Measurements from ENCODE around the gene MGAT4A. TPM values are rescaled to one million over a fixed set of nuclear protein-coding genes. Genes with fewer than 3 reads are reported as not detected.

MGAT4A gene
- total and polyA plus RNA-seq, 10 of the 15 experiments (the other 5 are each of a cell fraction or from before 2014, with no cell fraction given), result 4.3 to 23.4 (median 13.6) TPM

DNA sequence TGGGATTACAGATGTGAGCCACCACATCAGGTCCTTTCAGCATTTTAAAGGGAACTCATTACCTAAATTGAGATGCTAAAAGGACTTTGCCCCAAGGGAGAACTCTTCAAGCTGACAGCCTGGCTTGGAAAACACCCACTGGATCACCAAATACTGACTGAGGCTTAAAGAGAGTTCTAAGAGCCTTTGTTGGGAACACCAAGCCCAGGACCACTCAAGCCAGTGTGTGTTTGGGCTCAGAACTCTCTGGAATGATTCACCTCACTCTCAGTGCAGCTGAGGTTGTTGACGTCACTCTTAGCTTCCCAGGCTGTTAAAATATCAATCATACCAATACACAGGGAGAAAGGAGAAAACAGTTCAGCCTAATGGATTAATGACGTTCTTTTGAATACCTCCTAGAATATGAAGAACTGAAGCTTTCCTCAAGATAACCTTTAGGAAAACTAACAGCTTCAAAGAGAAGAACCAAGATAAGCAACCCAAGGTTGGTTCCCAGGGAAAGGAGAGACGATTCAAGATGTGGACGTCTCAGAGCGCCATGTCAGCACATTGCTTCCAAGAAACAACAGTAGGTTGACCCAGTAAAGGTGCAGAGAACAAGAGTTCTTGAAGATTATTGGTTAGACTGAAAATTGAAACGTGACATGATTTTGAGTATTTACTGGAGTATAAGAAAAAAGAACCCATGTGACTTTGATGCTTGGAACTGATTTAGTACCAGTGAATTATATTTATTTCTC, 48.0 kb upstream of the MGAT4A start (continued):
- TF ChIP-seq, protein P1, sequence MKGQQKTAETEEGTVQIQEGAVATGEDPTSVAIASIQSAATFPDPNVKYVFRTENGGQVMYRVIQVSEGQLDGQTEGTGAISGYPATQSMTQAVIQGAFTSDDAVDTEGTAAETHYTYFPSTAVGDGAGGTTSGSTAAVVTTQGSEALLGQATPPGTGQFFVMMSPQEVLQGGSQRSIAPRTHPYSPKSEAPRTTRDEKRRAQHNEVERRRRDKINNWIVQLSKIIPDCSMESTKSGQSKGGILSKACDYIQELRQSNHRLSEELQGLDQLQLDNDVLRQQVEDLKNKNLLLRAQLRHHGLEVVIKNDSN (IDR thresholded peaks at IDR 0.05; ENCODE audit: borderline replicate concordance, extremely low read length, insufficient read depth, low read depth, low read length), result no peak
- no peak for TF ChIP-seq ZNF217 (IDR thresholded peaks at IDR 0.05)
- TF ChIP-seq, protein P2, sequence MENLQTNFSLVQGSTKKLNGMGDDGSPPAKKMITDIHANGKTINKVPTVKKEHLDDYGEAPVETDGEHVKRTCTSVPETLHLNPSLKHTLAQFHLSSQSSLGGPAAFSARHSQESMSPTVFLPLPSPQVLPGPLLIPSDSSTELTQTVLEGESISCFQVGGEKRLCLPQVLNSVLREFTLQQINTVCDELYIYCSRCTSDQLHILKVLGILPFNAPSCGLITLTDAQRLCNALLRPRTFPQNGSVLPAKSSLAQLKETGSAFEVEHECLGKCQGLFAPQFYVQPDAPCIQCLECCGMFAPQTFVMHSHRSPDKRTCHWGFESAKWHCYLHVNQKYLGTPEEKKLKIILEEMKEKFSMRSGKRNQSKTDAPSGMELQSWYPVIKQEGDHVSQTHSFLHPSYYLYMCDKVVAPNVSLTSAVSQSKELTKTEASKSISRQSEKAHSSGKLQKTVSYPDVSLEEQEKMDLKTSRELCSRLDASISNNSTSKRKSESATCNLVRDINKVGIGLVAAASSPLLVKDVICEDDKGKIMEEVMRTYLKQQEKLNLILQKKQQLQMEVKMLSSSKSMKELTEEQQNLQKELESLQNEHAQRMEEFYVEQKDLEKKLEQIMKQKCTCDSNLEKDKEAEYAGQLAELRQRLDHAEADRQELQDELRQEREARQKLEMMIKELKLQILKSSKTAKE (IDR thresholded peaks at IDR 0.05; ENCODE audit: low read depth, poor library complexity, severe bottlenecking), result no peak
- no peak for TF ChIP-seq JUND (IDR thresholded peaks at IDR 0.05; ENCODE audit: low read depth, low read length)

DNA sequence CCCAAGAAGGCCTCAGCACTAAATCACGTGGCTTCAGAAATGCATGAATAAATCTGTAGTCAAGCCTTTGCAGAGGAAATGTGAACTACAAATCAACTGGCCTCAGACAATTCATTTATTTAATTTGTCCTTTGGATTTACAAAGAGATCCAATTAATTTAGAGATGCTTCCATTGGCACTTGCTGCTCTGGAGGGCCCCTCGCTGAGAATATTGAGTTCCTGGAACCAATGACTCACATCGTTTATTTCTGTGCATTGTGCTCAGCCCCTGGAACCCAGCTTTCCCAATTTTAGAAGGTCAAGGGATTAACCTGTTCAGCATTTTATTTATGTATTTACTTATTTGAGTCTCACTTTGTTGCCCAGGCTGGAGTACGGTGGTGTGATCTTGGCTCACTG, 47.2 kb upstream of the MGAT4A start:
- no peaks in the 10 kb centered on the region for H4K20me1 ChIP-seq (ENCODE audit: control insufficient read depth, insufficient read depth)
- H2AFZ ChIP-seq (ENCODE audit: control insufficient read depth, low read depth, low read length), result no peak overlapping the region
- H3K4me3 ChIP-seq, result no peak overlapping the region
- CTCF ChIA-PET, result no interaction called here
- SMC1A ChIA-PET (ENCODE audit: uncharacterized antibody, unreplicated experiment), result interaction anchor here (1.1 to 1.2 kb wide), 2 partner anchors 11 to 20 kb away, joined by 3 to 4 read pairs; no protein-coding TSS in a partner anchor
- H3K27ac ChIP-seq (ENCODE audit: control insufficient read depth, insufficient read depth), result no peak overlapping the region
- POLR2A ChIA-PET, result no interaction called here
- no peaks in the 10 kb centered on the region for H3K36me3 ChIP-seq (ENCODE audit: control insufficient read depth in 2 of 2, insufficient read depth in 2 of 2, low read length in 1 of 2)
- intact Hi-C loops (cut with micrococcal nuclease; ENCODE audit: unreplicated experiment) (no loop called here), in situ Hi-C loops (cut with MboI) (no loop called here)
- peaks cover 3% of the 10 kb centered on the region; the same call in 1 of the 3 replicates for H3K9me3 ChIP-seq (replicated peaks; ENCODE audit: control insufficient read depth, insufficient read depth, low read length)
- BruUV-seq (replicated peaks), result no TSS peak
- FAIRE-seq (no peak), ATAC-seq (no peak), DNase-seq (ENCODE audit: low read depth, low spot score) (no peak)
- H3K27me3 ChIP-seq (replicated peaks in 1 of 2; ENCODE audit: control insufficient read depth in 2 of 2, insufficient read depth in 2 of 2, low read length in 1 of 2), result no peaks in the 10 kb centered on the region
- RAD21 ChIA-PET (ENCODE audit: unreplicated experiment), result interaction anchor here (0.8 kb wide), 1 partner anchor 129 kb away, joined by 4 read pairs; no protein-coding TSS in a partner anchor
- H3K9ac ChIP-seq (ENCODE audit: control insufficient read depth, insufficient read depth, low read length), result no peak overlapping the region
- 51% methylated on average over 4 of the region's 4 CpGs for WGBS (ENCODE audit: insufficient coverage, insufficient replicate concordance, low lambda C conversion rate, missing lambda C conversion rate)
- no peaks in the 10 kb centered on the region for H3K4me1 ChIP-seq (ENCODE audit: control insufficient read depth, insufficient read depth, low read length)
- no peaks in the 10 kb centered on the region for H3K79me2 ChIP-seq (ENCODE audit: control insufficient read depth, insufficient read depth, low read length)
- H3K4me2 ChIP-seq (ENCODE audit: control insufficient read depth, insufficient read depth), result no peak overlapping the region
- no peak for TF ChIP-seq ZBED1 (IDR thresholded peaks at IDR 0.05; ENCODE audit: borderline replicate concordance)
- TF ChIP-seq SMC3 (IDR thresholded peaks at IDR 0.05; ENCODE audit: borderline replicate concordance, low read length), result no peak
- TF ChIP-seq, protein P3, sequence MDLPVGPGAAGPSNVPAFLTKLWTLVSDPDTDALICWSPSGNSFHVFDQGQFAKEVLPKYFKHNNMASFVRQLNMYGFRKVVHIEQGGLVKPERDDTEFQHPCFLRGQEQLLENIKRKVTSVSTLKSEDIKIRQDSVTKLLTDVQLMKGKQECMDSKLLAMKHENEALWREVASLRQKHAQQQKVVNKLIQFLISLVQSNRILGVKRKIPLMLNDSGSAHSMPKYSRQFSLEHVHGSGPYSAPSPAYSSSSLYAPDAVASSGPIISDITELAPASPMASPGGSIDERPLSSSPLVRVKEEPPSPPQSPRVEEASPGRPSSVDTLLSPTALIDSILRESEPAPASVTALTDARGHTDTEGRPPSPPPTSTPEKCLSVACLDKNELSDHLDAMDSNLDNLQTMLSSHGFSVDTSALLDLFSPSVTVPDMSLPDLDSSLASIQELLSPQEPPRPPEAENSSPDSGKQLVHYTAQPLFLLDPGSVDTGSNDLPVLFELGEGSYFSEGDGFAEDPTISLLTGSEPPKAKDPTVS (IDR thresholded peaks at IDR 0.05; ENCODE audit: low read depth, low read length), result no peak
- TF ChIP-seq CBX5 (IDR thresholded peaks at IDR 0.05; ENCODE audit: low read depth), result no peak
- TF ChIP-seq, protein P4, sequence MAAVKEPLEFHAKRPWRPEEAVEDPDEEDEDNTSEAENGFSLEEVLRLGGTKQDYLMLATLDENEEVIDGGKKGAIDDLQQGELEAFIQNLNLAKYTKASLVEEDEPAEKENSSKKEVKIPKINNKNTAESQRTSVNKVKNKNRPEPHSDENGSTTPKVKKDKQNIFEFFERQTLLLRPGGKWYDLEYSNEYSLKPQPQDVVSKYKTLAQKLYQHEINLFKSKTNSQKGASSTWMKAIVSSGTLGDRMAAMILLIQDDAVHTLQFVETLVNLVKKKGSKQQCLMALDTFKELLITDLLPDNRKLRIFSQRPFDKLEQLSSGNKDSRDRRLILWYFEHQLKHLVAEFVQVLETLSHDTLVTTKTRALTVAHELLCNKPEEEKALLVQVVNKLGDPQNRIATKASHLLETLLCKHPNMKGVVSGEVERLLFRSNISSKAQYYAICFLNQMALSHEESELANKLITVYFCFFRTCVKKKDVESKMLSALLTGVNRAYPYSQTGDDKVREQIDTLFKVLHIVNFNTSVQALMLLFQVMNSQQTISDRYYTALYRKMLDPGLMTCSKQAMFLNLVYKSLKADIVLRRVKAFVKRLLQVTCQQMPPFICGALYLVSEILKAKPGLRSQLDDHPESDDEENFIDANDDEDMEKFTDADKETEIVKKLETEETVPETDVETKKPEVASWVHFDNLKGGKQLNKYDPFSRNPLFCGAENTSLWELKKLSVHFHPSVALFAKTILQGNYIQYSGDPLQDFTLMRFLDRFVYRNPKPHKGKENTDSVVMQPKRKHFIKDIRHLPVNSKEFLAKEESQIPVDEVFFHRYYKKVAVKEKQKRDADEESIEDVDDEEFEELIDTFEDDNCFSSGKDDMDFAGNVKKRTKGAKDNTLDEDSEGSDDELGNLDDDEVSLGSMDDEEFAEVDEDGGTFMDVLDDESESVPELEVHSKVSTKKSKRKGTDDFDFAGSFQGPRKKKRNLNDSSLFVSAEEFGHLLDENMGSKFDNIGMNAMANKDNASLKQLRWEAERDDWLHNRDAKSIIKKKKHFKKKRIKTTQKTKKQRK (IDR thresholded peaks at IDR 0.05; ENCODE audit: low read depth, low read length), result no peak
- TF ChIP-seq HCFC1 (IDR thresholded peaks at IDR 0.05; ENCODE audit: low read length), result no peak
- TF ChIP-seq HDGF (IDR thresholded peaks at IDR 0.05), result no peak

Measured in GM12878 (cell line).